Psoas muscle (tissue), 8 donors: ENCODE results near the gene C17orf50. TPM values are rescaled to one million over a fixed set of nuclear protein-coding genes. Genes with fewer than 3 reads are reported as not detected.
A peak's percentile ranks its signal among the peaks of the same experiment; 100 is the strongest.

Experiments used
- ATAC-seq, 4 donors: fragments of 200-7000 bp; cut with Tn5 transposase; one replicate each; pipeline ENCODE4 v1.9.1; 2020; ENCODE audit warnings: moderate library complexity in 3 of 4, mild to moderate bottlenecking in 2 of 4
- DNase-seq, 2 donors: peaks; one replicate each; pipeline ENCODE4 v3.0.0-alpha.2; 2020
- H3K27ac ChIP-seq: fragments of 200-600 bp; one replicate; pipeline ENCODE4 v1.8.0; 2022
- H3K27me3 ChIP-seq, 3 donors: fragments of 200-600 bp in 1 of 3; one replicate each; pipeline versions ENCODE4 v1.6.1 to v1.8.0; 2013 to 2022; ENCODE audit warnings: low read length in 2 of 3, mild to moderate bottlenecking in 2 of 3, moderate library complexity in 1 of 3; ENCODE audit not compliant: insufficient read depth in 3 of 3
- H3K36me3 ChIP-seq, 2 donors: fragments of 200-600 bp in 1 of 2; one replicate each; pipeline versions ENCODE4 v1.6.1 to v1.8.0; 2013 to 2022; ENCODE audit warnings: low read depth in 1 of 2, mild to moderate bottlenecking in 1 of 2, moderate library complexity in 1 of 2; ENCODE audit not compliant: insufficient read depth in 1 of 2
- H3K4me1 ChIP-seq: fragments of 200-600 bp; one replicate; pipeline ENCODE4 v1.8.0; 2022
- H3K4me3 ChIP-seq: fragments of 200-600 bp; one replicate; pipeline ENCODE4 v1.8.0; 2022; ENCODE audit warnings: mild to moderate bottlenecking
- H3K9me3 ChIP-seq: fragments of 200-600 bp; one replicate; pipeline ENCODE4 v1.8.0; 2022
- CTCF ChIP-seq: fragments of 200-600 bp; IDR thresholded peaks from one replicate; pipeline ENCODE4 v1.8.0; 2022; ENCODE audit warnings: antibody characterized with exemption
- WGBS, 3 donors: extraction: QIAGEN DNeasy Blood & Tissue Kit; methylation state at CpG; one replicate each; pipeline versions ENCODE4 v1.1.6 to v1.1.7; 2013; 5-methylcytosine and 5-hydroxymethylcytosine counted together
- intact Hi-C, 2 donors: fragments of 100-400 bp; cut with DNase I; formaldehyde crosslinking; loops; one replicate each; pipeline versions ENCODE4 v1.11.0 to v1.14.2; 2022
- polyA plus RNA-seq, 3 donors: library from polyadenylated mRNA; stranded (reverse); fragments of 200-250 nt; gene quantifications; one replicate each; pipeline ENCODE4 v1.2.3, GENCODE V29; 2013
- total RNA-seq, 4 donors: library from RNA; stranded (reverse); fragmentation: NEBNext Ultra II Directional in 2 of 4; extraction: Animal tissue kit (Norgen Biotek cat#: 25700) in 2 of 4; gene quantifications; one replicate each; pipeline versions ENCODE4 v1.2.1 to v1.2.4, GENCODE V29; 2021 to 2023
- donor health status: healthy with polysubstance abuse.
- donor health status: DM: no; HTN: no; CAD: no; lungs with moderate emphysema.
- donor health status: Bipolar disorder and iron deficiency.
- donor health status: healthy.
- donor health status: DM: yes; HTN: yes; CAD: no.
- donor health status: DM: no; HTN: no; CAD: no.
- donor health status: DM: no; HTN: no; CAD: no.
- donor health status: DM: yes; HTN: yes; CAD: no.

C17orf50 gene
- total and polyA plus RNA-seq, 7 donors: 0.08 TPM; not detected in 6

DNA sequence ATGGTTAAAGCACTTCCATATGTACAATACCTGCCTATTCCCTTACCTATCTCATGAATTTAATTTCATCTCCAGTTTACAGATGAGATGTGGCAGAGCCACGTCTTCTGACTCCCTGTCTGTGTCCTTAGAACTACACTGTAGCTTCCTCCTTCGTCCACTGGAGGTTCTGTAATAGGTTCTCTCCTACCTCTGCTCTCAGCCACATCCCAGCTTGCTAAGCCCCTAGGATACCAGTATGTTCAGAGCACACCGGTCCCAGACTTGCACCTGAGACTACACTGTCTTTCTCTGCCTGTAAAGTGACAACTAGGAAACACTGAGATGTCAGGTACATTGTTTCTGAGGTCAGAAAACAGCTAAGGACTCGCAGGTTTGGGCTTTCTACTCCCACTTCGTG lies 33.1 kb upstream of the C17orf50 start:
- intact Hi-C loops: no loop called here
- TF ChIP-seq CTCF: no peak
- no peak overlapping the region for H3K4me3 ChIP-seq
- H3K36me3 ChIP-seq: peaks cover 7 to 31% of the 10 kb centered on the region in 2 donors
- H3K4me1 ChIP-seq: peaks cover 13% of the 10 kb centered on the region
- no peak overlapping the region for H3K27ac ChIP-seq
- no peak for DNase-seq
- no peaks in the 10 kb centered on the region for H3K27me3 ChIP-seq
- 80 to 91% (median 88%) methylated on average over 5 of the region's 5 CpGs for WGBS, 3 donors
- no peak for ATAC-seq
- no peaks in the 10 kb centered on the region for H3K9me3 ChIP-seq

- Histone ChIP-seq H3K4me3 (no peak overlapping the region), H3K27me3 (no peaks in the 10 kb centered on the region), H3K4me1 (peaks cover 13% of the 10 kb centered on the region), H3K27ac (no peak overlapping the region), H3K9me3 (no peaks in the 10 kb centered on the region), H3K36me3 (peaks cover 5 to 24% of the 10 kb centered on the region in 2 donors)
- TF ChIP-seq CTCF: no peak
- ATAC-seq: no peak
- WGBS, 3 donors: 87 to 90% (median 90%) methylated on average over 3 of the region's 3 CpGs
- DNase-seq: no peak
- intact Hi-C loops: no loop called here
These were observed 32.1 kb upstream of the C17orf50 start for GRCh38 chr17:35728551-35728950.

DNA sequence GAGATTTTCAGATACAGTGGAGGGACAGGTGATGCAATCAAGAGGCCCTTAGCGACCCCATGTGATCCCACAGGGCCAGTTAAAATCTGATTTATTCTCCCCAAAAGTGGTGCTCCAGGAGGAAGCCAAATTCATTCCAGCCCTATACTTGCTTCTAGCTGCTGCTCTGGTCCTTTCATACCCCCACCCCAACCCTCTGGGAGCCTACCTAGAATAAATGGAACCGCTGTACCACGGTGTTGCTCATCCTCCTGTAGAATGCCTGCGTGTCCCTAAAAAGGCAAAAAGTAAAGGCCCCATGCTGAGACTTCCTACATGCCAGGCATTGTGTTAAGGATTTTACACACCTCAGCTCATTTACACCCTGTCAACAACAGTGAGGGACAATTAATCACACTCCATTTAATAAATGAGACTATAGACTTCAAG lies 31.3 kb upstream of the C17orf50 start:
- no peak for DNase-seq
- Histone ChIP-seq H3K4me3 (no peak overlapping the region), H3K27ac (no peak overlapping the region), H3K4me1 (peaks cover 13% of the 10 kb centered on the region), H3K36me3 (peaks cover 0 to 15% of the 10 kb centered on the region in 2 donors), H3K9me3 (no peaks in the 10 kb centered on the region), H3K27me3 (no peaks in the 10 kb centered on the region)
- intact Hi-C loops: no loop called here
- WGBS, 3 donors: 70 to 81% (median 74%) methylated on average over 4 of the region's 4 CpGs
- no peak for ATAC-seq
- no peak for TF ChIP-seq CTCF

DNA sequence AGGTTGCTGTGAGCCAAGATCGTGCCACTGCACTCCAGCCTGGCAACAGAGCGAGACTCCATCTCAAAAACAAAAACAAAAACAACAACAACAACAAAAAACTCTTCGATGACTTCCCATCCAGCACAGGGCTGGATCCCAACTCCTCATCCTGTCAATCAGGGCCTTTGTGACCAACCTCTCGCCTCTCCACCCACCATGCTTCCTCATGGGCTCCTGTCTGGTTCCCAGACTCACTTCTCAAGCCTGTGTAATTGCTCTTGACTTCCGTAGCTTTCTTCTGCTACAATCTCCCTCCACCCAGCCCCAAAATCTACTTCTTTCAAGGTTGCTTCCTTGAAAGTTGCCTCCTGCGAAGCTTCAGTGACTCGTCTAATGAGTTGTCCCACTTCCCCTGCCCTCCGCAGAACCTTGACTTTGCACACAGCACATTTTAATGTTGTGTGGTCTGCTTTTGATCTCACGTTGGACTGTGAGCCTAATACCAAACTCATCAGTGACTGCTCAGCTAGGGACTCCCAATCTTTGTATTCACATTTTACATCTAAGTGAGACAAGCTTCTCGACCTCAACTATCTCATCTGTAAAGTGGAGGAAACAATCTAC lies 30.2 kb upstream of the C17orf50 start:
- no peak overlapping the region for H3K27ac ChIP-seq
- no peaks in the 10 kb centered on the region for H3K9me3 ChIP-seq
- intact Hi-C loops: no loop called here
- no peak for TF ChIP-seq CTCF
- DNase-seq (no peak), ATAC-seq (no peak)
- no peaks in the 10 kb centered on the region for H3K27me3 ChIP-seq
- H3K4me3 ChIP-seq: peak overlapping the region; percentile 68
- peaks cover 0 to 4% of the 10 kb centered on the region in 2 donors for H3K36me3 ChIP-seq
- 86 to 88% (median 88%) methylated on average over 10 of the region's 10 CpGs for WGBS, 3 donors
- peaks cover 13% of the 10 kb centered on the region for H3K4me1 ChIP-seq
